ENCODE results near the gene CLCNKA.

DNA sequence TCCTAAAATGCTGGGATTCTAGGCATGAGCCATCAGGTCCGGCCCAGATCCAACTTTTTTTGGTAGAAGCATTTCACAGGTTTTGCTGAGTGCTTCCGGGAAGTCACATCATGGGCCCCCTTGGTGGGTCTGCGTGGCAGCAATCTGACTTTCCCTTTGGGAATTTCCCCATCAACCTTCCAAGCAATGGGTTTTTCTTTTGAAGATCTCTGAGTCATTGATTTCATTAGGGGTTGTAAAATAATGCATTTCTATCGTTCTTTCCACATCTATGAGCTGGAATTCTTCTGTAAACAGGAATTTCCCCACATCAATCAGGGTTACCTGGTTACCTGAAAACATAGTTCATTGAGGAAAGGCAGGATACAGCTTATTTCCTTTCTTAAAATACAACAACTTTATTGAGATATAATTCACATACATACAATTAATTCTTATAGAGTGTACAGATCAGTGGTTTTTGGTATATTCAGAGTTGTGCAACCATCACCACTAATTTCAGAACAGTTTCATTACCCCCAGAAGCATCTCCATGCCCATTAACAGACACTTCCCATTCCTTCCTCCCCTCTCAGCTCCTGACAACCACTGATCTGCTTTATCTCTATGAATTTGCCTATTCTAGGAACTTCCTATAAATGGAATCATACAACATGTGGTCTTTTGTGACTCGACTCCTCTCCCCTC is 36.1 kb upstream of the CLCNKA start:
- TF ChIP-seq CTCF (optimal IDR thresholded peaks at IDR 0.05 in 1 of 3, IDR thresholded peaks at IDR 0.05 in 1 of 3, conservative IDR thresholded peaks at IDR 0.05 in 1 of 3; ENCODE audit: extremely low read depth in 1 of 3, insufficient read depth in 2 of 3, low read length in 3 of 3) (no peak), EZH2 (IDR thresholded peaks at IDR 0.05; ENCODE audit: low read length) (no peak)
